PC-3 (cell line): ENCODE measurements around the gene CTNNA3. TPM values are rescaled to one million over a fixed set of nuclear protein-coding genes. Genes with fewer than 3 reads are reported as not detected.
"Not testable (repeated sequence)": the region's sequence is repeated elsewhere in the genome, so short reads cannot be mapped to it uniquely, and the experiment has no call there.

Experiments used
- ATAC-seq: fragments of 200-7000 bp; cut with Tn5 transposase; 2 replicates; pipeline ENCODE4 v1.9.1; 2020; ENCODE audit warnings: mild to moderate bottlenecking, moderate library complexity
- BruUV-seq: library from RNA; stranded (reverse); fragments of 400-500 nt; replicated peaks from 2 replicates; lab custom pipeline; 2021; lab: Mats Ljungman, UMichigan
- CTCF ChIA-PET: fragments of 300-600 bp; sonication (Branson Sonifier 250); formaldehyde crosslinking; loops from one replicate; lab custom pipeline; 2022; ENCODE audit warnings: antibody characterized with exemption; lab: Charles Lee
- POLR2A ChIA-PET: fragments of 300-600 bp; sonication (Branson Sonifier 250); formaldehyde crosslinking; loops from one replicate; lab custom pipeline; 2022; ENCODE audit warnings: antibody characterized with exemption; ENCODE audit not compliant: unreplicated experiment; lab: Charles Lee
- DNase-seq: peaks from one replicate; pipeline ENCODE4 v3.0.0-alpha.2; 2015
- H2AFZ ChIP-seq: fragments of 300-600 bp; sonication (generic); 2 replicates; pipeline ENCODE4 v1.6.0; 2016; ENCODE audit warnings: antibody characterized with exemption, low read length
- H3F3A ChIP-seq: fragments of 300-600 bp; sonication (generic); one replicate; pipeline ENCODE4 v1.6.0; 2017; ENCODE audit warnings: antibody characterized with exemption, low read length, control low read depth, mild to moderate bottlenecking; ENCODE audit not compliant: unreplicated experiment
- H3K27ac ChIP-seq: fragments of 300-600 bp; sonication (generic); 2 replicates; pipeline ENCODE4 v1.5.1; 2016; ENCODE audit warnings: mild to moderate bottlenecking, low read length
- H3K27me3 ChIP-seq: fragments of 300-600 bp; sonication (generic); 2 replicates; pipeline ENCODE4 v1.6.1; 2016; ENCODE audit warnings: low read length, mixed read lengths
- H3K36me3 ChIP-seq: fragments of 300-600 bp; sonication (generic); 2 replicates; pipeline ENCODE4 v1.6.1; 2016; ENCODE audit warnings: low read depth, mixed run types, low read length, mixed read lengths
- H3K4me1 ChIP-seq: fragments of 300-600 bp; sonication (generic); 2 replicates; pipeline ENCODE4 v1.5.1; 2016; ENCODE audit warnings: low read length; ENCODE audit not compliant: insufficient read depth
- H3K4me2 ChIP-seq: fragments of 300-600 bp; sonication (generic); 2 replicates; pipeline ENCODE4 v1.6.0; 2016; ENCODE audit warnings: low read length
- H3K4me3 ChIP-seq: fragments of 300-600 bp; sonication (generic); 2 replicates; pipeline ENCODE4 v1.5.1; 2016; ENCODE audit warnings: mild to moderate bottlenecking, low read length, mixed read lengths
- H3K79me2 ChIP-seq: fragments of 300-600 bp; sonication (generic); 2 replicates; pipeline ENCODE4 v1.6.1; 2017; ENCODE audit warnings: low read length, mixed read lengths
- H3K9ac ChIP-seq: fragments of 300-600 bp; sonication (generic); 2 replicates; pipeline ENCODE4 v1.6.0; 2016; ENCODE audit warnings: mild to moderate bottlenecking, low read length
- H3K9me2 ChIP-seq: fragments of 300-600 bp; sonication (generic); replicated peaks from 2 replicates; pipeline ENCODE4 v1.6.1; 2016; ENCODE audit warnings: mixed run types, low read length, mixed read lengths
- H3K9me3 ChIP-seq: fragments of 300-600 bp; sonication (generic); 2 replicates; pipeline ENCODE4 v1.6.1; 2016; ENCODE audit warnings: low read length, mixed read lengths
- H4K20me1 ChIP-seq: fragments of 300-600 bp; sonication (generic); 2 replicates; pipeline ENCODE4 v1.6.1; 2016; ENCODE audit warnings: low read length, mixed read lengths
- EZH2 ChIP-seq: fragments of 300-600 bp; sonication (generic); IDR thresholded peaks from one replicate; pipeline ENCODE4 v1.6.1; 2017; ENCODE audit warnings: antibody characterized with exemption, mild to moderate bottlenecking, low read length; ENCODE audit not compliant: unreplicated experiment
- EZH2phosphoT487 ChIP-seq: fragments of 300-600 bp; sonication (generic); IDR thresholded peaks from 2 replicates; pipeline ENCODE4 v1.6.1; 2018; ENCODE audit warnings: mild to moderate bottlenecking, antibody characterized with exemption, low read length, borderline replicate concordance
- intact Hi-C: fragments of 100-400 bp; cut with micrococcal nuclease; formaldehyde crosslinking; loops from 2 replicates; pipeline ENCODE4 v1.9.0; 2023
- total RNA-seq: library from RNA; depleted of rRNA; stranded (reverse); fragments of >200 nt; gene quantifications from 2 replicates; pipeline ENCODE4 v1.2.3, GENCODE V29; 2014
- TF ChIP-seq, protein P1 (sequence below): fragments of 300-600 bp; sonication (generic); conservative IDR thresholded peaks from 2 replicates; pipeline ENCODE4 v1.5.1; 2017; ENCODE audit warnings: antibody characterized with exemption, low read depth, mild to moderate bottlenecking, low read length

Gene CTNNA3
- total RNA-seq, 1 experiment from 2014 or later: 1.9 TPM

DNA sequence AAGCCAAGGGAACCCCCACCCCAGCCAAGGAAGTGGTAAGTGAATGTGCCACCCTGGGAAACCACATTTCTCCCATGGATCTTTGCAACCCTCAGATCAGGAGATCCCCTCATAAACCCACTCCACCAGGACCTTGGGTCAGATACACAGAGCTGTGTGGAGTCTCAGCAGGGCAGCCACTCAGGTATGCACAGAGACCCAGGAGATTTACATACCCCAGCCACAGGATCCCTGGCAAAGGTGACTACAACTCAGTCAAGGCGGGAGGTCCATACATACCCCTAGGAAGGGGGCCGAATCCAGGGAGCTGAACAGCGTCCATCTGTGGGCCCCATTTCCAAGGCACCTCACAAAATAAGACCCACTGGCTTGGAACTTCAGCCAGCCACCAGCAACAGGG lies 293.4 kb downstream of the CTNNA3 start:
- peaks cover 17% of the 10 kb centered on the region for H3K27me3 ChIP-seq
- no peak overlapping the region for H3K4me2 ChIP-seq
- no peaks in the 10 kb centered on the region for H3K4me1 ChIP-seq
- no peaks in the 10 kb centered on the region for H3K79me2 ChIP-seq
- no peak overlapping the region for H2AFZ ChIP-seq
- no peaks in the 10 kb centered on the region for H4K20me1 ChIP-seq
- no TSS peak for BruUV-seq
- CTCF ChIA-PET: no interaction called here
- H3K9me2 ChIP-seq: no peaks in the 10 kb centered on the region
- no peak overlapping the region for H3K4me3 ChIP-seq
- H3K9ac ChIP-seq: no peak overlapping the region
- no peak overlapping the region for H3K27ac ChIP-seq
- no peaks in the 10 kb centered on the region for H3F3A ChIP-seq
- no peak for TF ChIP-seq EZH2
- TF ChIP-seq, protein P1, sequence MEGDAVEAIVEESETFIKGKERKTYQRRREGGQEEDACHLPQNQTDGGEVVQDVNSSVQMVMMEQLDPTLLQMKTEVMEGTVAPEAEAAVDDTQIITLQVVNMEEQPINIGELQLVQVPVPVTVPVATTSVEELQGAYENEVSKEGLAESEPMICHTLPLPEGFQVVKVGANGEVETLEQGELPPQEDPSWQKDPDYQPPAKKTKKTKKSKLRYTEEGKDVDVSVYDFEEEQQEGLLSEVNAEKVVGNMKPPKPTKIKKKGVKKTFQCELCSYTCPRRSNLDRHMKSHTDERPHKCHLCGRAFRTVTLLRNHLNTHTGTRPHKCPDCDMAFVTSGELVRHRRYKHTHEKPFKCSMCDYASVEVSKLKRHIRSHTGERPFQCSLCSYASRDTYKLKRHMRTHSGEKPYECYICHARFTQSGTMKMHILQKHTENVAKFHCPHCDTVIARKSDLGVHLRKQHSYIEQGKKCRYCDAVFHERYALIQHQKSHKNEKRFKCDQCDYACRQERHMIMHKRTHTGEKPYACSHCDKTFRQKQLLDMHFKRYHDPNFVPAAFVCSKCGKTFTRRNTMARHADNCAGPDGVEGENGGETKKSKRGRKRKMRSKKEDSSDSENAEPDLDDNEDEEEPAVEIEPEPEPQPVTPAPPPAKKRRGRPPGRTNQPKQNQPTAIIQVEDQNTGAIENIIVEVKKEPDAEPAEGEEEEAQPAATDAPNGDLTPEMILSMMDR: no peak
- TF ChIP-seq EZH2phosphoT487: no peak
- no peak for ATAC-seq
- H3K36me3 ChIP-seq: no peaks in the 10 kb centered on the region
- 0 out of 2 replicates have a peak, but pooled peaks cover 4% of the 10 kb centered on the region for H3K9me3 ChIP-seq
- no peak for DNase-seq
- intact Hi-C loops: no loop called here
- POLR2A ChIA-PET: no interaction called here

GRCh38 chr10:67401711-67402110 lies 294.3 kb downstream of the CTNNA3 start:
- Histone ChIP-seq H3K27me3 (peaks cover 9% of the 10 kb centered on the region), H3K9me3 (0 out of 2 replicates have a peak, but pooled peaks cover 4% of the 10 kb centered on the region), H3K79me2 (no peaks in the 10 kb centered on the region), H3K9ac (no peak overlapping the region), H3K36me3 (no peaks in the 10 kb centered on the region), H3K9me2 (no peaks in the 10 kb centered on the region), H3K27ac (no peak overlapping the region), H2AFZ (no peak overlapping the region), H3K4me2 (no peak overlapping the region), H3K4me3 (no peak overlapping the region), H4K20me1 (no peaks in the 10 kb centered on the region), H3K4me1 (no peaks in the 10 kb centered on the region), H3F3A (no peaks in the 10 kb centered on the region)
- BruUV-seq: no TSS peak
- DNase-seq (no peak), ATAC-seq (no peak)
- ChIA-PET CTCF (interaction anchor here (0.7 kb wide), 1 partner anchor 375 kb away, joined by 5 read pairs; no protein-coding TSS in a partner anchor), POLR2A (no interaction called here)
- TF ChIP-seq, protein P1: no peak
- intact Hi-C loops: no loop called here

DNA sequence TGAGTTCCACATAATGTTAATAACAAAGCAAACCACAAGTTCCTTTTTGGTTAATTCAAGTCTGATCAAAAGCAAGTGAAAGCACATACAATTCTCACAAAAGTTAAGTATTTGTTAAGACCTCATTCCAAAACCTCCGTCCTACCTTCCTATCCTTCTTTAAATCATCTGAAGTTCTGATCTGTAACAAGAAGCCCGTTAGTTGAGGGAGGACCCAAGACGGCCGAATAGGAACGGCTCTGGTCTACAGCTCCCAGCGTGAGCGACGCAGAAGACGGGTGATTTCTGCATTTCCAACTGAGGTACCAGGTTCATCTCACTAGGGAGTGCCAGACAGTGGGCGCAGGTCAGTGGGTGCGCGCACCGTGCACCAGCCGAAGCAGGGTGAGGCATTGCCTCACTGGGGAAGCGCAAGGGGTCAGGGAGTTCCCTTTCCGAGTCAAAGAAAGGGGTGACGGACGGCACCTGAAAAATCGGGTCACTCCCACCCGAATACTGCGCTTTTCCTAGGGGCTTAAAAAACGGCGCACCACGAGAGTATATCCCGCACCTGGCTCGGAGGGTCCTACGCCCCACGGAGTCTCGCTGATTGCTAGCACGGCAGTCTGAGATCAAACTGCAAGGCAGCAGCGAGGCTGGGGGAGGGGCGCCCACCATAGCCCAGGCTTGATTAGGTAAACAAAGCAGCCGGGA lies 309.0 kb downstream of the CTNNA3 start:
- ATAC-seq, H3K9me3 ChIP-seq, H3K9me2 ChIP-seq, H3K36me3 ChIP-seq, H3K9ac ChIP-seq, POLR2A ChIA-PET, intact Hi-C loops, DNase-seq, BruUV-seq, H3K4me2 ChIP-seq, H4K20me1 ChIP-seq, H2AFZ ChIP-seq, H3K79me2 ChIP-seq, H3K4me3 ChIP-seq, H3K4me1 ChIP-seq, H3K27ac ChIP-seq, H3F3A ChIP-seq, CTCF ChIA-PET: not testable (repeated sequence)
- peaks cover 19% of the 10 kb centered on the region for H3K27me3 ChIP-seq
